Stimulated activated CD8-positive, alpha-beta memory T cell treated with anti-CD3 and anti-CD28 coated beads, Interleukin-2, amount 100 ng/mL, for 48 hours (primary cell): ENCODE measurements around the gene LPCAT4.

Experiments
- DNase-seq, 2 donors: peaks; one replicate each; pipeline ENCODE4 v3.0.0-alpha.2; 2020; ENCODE audit warnings: low read depth in 2 of 2

LPCAT4 gene

GRCh38 chr15:34337557-34338306, 29.3 kb downstream of the LPCAT4 start, which contains the start of gene SLC12A6:
TSS of gene SLC12A6 (minus strand) at chr15:34337781. CDS start at chr15:34336680, 1,101 bp downstream.
- peak; percentile 86 to 95 for DNase-seq

- peak in 1 of 2 donors; percentile 12 for DNase-seq
Measured at GRCh38 chr15:34336991-34337556, 29.9 kb downstream of the LPCAT4 start.

GRCh38 chr15:34336231-34336990, 30.6 kb downstream of the LPCAT4 start:
- no peak for DNase-seq

DNA sequence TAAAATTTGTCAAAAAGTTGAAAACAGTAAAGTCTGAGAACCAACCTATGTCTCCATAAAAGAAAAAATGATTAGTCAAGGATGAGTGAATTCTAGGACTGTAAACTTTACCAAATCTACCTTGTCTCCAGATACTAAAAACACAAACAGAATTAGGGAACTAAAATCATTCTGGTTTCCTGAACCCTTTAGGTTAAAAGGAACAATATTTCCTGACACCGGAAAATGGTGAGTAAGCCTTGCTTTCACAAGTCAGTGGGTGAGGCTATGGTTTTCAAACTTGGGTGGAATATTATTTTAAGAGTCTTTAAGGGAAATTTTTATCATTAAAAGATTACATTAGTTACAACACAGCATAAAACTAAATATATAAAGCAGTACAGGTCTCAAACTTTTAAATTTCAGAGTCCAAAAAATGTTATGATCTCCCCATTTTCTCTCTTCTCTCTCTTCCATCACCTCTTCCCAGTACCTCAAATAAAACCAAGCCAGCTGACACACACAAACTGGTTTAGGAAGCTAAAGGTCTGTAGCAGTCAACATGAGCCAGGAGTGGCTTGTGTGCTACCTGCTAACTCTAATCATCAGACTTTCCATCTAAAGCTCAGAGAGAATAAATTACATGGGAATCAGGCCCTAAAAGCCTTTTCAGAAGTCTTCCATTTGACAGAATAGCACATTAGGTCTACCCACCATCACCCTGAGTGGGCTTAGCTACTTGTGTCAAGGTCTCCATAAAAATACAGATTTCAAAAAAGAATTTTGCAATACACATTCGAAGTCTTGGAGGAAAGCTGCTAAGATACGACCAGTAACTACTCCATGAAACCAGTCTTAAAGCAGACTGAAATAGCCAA, 31.6 kb downstream of the LPCAT4 start:
- DNase-seq, result no peak

DNA sequence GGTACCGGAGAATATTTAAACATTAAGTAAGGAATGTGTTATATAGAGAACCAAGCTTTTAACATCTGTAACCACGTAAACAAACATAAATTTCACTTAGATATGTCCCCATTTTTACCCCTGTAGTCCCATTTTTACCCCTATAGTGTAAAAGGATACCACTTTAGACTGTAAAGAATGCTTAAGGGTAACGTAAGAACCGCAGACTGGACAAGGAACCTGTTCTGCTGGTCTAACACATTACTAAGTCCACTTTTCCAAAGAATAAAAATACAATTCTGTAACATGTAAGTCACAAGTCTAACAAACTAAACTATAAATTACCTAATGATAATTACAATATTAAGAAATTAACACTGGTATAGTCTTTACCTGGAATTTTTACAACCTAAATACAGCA, 32.3 kb downstream of the LPCAT4 start:
- DNase-seq, result no peak

- DNase-seq, result no peak
Measured at GRCh38 chr15:34332553-34333120, 34.4 kb downstream of the LPCAT4 start.

DNA sequence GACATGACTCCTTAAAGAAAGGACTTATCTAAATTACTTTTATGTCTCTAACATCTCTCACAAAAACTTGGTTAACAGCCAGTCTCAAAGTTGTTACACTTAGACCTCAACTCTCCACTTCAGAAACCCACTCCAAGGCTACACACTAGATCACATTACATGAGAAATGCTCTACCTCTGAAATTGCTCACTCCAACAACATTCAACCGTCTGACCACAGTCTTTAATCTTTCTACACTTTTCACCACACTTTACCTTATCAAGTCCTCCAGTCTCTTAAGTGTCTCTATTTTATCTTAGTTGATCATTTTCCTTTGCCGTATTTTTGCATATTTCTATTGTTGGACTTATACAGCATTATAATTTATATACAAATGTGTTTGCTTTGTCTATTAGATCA, 35.2 kb downstream of the LPCAT4 start:
- DNase-seq, result no peak

- no peak for DNase-seq
Measured at GRCh38 chr15:34330279-34330678, 36.7 kb downstream of the LPCAT4 start.

- DNase-seq, result no peak
Measured at GRCh38 chr15:34329006-34329405, 38.0 kb downstream of the LPCAT4 start.

DNA sequence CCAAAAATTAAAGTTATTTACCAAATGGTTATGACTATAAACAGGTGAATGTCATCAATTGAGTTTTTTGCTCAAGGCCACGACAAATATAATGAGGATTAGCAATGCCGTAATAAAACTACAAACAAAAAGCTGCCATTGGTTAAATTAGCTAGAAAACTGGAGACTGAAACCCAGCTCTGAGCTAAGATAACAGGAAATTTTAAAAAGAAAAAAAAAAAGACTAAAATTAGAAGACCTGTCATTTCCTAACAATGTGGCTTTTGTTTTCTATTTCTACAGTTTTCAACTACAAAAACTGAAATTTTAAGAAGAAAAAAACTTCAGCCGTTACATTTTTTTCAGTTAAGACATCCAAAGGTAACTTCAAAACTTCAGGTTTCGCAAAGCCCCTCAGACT, 39.1 kb downstream of the LPCAT4 start:
- DNase-seq, result no peak

- DNase-seq, result no peak
Measured at GRCh38 chr15:34325368-34325767, 41.6 kb downstream of the LPCAT4 start.

- no peak for DNase-seq
Measured at GRCh38 chr15:34324933-34325332, 42.1 kb downstream of the LPCAT4 start.

- no peak for DNase-seq
Measured at GRCh38 chr15:34323217-34323616, 43.8 kb downstream of the LPCAT4 start.

DNA sequence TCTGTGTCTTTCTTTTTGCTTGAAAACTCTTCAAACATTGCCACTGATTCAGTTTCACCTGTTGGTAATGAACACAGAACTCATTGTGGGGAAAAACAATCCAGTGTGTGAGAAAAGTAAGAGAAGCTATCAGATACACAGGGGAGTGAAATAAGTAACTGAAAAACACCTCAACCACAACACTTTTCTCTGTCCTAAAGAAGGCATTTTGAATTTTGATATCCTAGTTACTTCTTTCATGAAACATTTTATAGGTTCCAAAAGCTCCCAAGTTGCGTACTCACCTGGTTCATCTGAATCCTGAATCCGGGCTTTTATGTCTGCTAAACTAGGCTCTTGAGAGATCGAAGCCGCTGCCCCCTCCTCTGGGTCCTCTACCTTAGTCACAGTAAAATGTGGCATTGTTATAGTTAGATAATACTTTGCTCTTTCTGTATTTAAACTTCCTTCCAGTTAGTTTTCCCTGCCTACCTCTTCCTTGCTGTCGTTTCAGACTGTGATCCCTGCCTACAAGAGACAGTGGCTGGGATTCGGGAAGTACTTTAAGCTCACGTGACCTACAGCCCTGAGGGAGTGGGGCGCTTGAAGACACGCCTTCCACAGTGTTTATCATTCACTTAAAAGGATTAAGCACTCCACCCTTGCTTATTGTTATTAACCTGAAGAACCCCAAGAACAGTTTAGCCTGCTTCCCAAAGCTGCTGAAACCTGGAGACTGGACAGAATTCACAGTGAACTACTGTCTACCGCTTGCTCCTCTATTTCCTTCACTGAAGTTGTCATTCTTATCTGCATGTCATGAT, 48.5 kb downstream of the LPCAT4 start:
- no peak for DNase-seq

DNA sequence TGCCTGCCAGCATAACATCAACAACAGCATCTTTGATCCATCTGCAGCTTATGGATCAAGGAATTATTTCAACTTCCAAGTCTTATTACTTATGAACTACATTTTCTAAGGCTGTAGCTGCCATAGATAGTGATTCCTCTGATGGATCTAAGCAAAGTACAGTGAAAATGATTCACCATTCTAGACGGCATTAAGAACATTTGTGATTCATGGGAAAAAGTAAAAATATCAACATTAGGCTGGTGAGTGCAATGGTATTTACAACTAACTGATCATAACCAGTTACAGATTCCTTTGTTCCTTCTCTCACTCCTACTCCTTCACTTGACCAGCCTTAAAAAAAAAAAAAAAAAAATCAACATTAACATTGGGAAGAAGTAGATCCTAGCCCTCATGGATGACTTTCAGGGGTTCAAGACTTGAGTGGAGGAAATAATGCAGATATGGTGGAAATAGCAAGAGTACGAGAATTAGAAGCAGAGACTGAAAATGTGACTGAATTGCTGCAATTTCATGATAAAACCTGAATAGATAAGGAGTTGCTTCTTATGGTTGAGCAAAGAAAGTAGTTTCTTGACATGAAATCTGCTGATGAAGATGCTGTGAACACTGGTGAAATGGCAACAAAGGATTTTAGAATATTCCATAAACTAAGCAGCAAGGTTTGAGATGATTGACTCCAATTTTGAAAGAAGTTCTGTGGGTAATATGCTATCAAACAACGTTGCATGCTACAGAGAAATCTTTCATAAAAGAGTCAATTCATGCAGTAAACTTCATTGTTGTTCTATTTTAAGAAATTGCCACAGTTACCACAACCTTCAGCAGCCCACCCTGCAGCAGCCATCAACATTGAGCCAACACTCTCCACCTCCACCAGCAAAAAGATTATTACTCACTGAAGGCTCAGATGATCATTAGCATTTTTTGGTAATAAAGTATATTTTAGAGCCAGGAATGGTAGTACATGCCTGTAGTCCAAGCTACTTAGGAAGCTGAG, 52.2 kb downstream of the LPCAT4 start:
- no peak for DNase-seq

DNA sequence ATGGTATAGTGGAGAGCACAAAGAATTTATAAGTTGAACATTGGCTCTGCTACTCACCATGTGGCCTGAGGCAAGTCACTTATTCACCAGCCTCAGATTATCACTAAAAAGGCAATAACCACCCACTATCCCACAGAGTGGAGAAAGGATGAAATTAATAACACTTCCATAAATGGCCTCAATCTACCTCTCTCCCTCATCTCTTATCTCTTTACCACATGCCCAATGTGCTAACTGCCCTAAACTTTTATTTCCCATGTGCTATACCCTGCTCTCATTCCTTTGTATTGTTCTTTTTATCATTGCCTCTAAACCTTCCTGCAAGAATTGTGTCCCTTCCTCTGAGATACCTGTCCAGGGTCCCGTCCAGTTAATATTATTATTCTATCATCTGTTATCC, 55.4 kb downstream of the LPCAT4 start:
- no peak for DNase-seq
